Epithelial cell of proximal tubule (primary cell): Measurements from ENCODE around the gene TNFRSF12A. TPM values are rescaled to one million over a fixed set of nuclear protein-coding genes. Genes with fewer than 3 reads are reported as not detected.
A peak's percentile ranks its signal among the peaks of the same experiment; 100 is the strongest.

Experiments
- DNase-seq: peaks from one replicate; pipeline ENCODE4 v3.0.0-alpha.2; 2011; ENCODE audit warnings: low read depth
- H3K4me3 ChIP-seq: 2 replicates; pipeline ENCODE4 v1.5.1; 2011; ENCODE audit warnings: low read depth, mild to moderate bottlenecking, low read length
- total RNA-seq: library from RNA; depleted of rRNA; stranded (reverse); fragments of >200 nt; gene quantifications from 2 replicates; pipeline ENCODE4 v1.2.3, GENCODE V29; 2015
- TF ChIP-seq, protein P1 (sequence below): conservative IDR thresholded peaks from 2 replicates; pipeline ENCODE4 v1.5.1; 2012; ENCODE audit warnings: low read depth, mild to moderate bottlenecking, low read length

TNFRSF12A gene
- total RNA-seq, 1 donor from 2014 or later, result 451 TPM

DNA sequence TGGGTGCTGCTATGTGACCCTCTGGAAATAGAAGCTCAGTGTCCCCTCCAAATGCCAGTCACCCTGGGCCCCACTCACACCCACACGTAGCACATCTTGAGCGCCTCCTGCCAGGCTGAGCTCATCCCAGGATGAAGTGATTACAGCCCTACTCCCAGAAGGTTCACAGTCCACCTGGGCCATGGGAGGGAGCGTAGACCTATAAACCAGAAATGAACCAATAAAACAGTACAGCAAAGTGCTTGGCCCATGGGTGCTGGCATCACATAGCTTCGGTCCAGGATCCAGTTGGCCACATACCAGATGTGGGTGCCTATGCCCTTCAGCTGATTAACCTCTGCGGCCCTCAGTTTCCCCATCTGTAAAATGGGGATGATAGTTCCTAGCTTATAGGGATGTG is 18.7 kb downstream of the TNFRSF12A start:
- no peak for DNase-seq
- no peak overlapping the region for H3K4me3 ChIP-seq
- TF ChIP-seq, protein P1, sequence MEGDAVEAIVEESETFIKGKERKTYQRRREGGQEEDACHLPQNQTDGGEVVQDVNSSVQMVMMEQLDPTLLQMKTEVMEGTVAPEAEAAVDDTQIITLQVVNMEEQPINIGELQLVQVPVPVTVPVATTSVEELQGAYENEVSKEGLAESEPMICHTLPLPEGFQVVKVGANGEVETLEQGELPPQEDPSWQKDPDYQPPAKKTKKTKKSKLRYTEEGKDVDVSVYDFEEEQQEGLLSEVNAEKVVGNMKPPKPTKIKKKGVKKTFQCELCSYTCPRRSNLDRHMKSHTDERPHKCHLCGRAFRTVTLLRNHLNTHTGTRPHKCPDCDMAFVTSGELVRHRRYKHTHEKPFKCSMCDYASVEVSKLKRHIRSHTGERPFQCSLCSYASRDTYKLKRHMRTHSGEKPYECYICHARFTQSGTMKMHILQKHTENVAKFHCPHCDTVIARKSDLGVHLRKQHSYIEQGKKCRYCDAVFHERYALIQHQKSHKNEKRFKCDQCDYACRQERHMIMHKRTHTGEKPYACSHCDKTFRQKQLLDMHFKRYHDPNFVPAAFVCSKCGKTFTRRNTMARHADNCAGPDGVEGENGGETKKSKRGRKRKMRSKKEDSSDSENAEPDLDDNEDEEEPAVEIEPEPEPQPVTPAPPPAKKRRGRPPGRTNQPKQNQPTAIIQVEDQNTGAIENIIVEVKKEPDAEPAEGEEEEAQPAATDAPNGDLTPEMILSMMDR, result no peak

- TF ChIP-seq, protein P1, result no peak
- no peak for DNase-seq
- no peak overlapping the region for H3K4me3 ChIP-seq
Observed at GRCh38 chr16:3042376-3042775, 22.2 kb downstream of the TNFRSF12A start.

GRCh38 chr16:3044708-3045107 is 24.5 kb downstream of the TNFRSF12A start:
- H3K4me3 ChIP-seq, result no peak overlapping the region
- TF ChIP-seq, protein P1, result no peak
- no peak for DNase-seq

- TF ChIP-seq, protein P1, result no peak
- no peak for DNase-seq
Observed at GRCh38 chr16:3045758-3046640, 25.8 kb downstream of the TNFRSF12A start, which contains the start of gene MMP25. Gene MMP25 (plus strand): TSS chr16:3046561. CDS start chr16:3046918, 357 bp downstream.

GRCh38 chr16:3046641-3047386 is 26.6 kb downstream of the TNFRSF12A start:
- DNase-seq, result no peak
- TF ChIP-seq, protein P1, result no peak
- H3K4me3 ChIP-seq, result no peak overlapping the region

More at GRCh38 chr16:3045758-3046640, 25.8 kb downstream of the TNFRSF12A start, which contains the start of gene MMP25:
- peak within 1 kb of the TSS; percentile 32 for H3K4me3 ChIP-seq

DNA sequence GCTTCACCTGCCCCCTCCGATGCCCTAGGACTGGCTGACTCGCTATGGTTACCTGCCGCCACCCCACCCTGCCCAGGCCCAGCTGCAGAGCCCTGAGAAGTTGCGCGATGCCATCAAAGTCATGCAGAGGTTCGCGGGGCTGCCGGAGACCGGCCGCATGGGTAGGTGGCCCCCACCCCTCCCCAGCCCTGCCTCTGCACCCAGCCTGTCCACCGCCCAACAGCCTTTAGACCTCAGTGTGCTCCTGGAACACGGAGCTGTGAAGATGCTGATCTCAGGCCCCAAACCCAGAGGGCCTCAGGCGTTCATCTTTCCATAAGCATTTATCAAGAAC is 27.2 kb downstream of the TNFRSF12A start:
- DNase-seq, result no peak
- TF ChIP-seq, protein P1, result no peak
- no peak overlapping the region for H3K4me3 ChIP-seq
